ENCODE results near the gene PLA2G15.
A peak's percentile ranks its signal among the peaks of the same experiment; 100 is the strongest.

The PLA2G15 gene

DNA sequence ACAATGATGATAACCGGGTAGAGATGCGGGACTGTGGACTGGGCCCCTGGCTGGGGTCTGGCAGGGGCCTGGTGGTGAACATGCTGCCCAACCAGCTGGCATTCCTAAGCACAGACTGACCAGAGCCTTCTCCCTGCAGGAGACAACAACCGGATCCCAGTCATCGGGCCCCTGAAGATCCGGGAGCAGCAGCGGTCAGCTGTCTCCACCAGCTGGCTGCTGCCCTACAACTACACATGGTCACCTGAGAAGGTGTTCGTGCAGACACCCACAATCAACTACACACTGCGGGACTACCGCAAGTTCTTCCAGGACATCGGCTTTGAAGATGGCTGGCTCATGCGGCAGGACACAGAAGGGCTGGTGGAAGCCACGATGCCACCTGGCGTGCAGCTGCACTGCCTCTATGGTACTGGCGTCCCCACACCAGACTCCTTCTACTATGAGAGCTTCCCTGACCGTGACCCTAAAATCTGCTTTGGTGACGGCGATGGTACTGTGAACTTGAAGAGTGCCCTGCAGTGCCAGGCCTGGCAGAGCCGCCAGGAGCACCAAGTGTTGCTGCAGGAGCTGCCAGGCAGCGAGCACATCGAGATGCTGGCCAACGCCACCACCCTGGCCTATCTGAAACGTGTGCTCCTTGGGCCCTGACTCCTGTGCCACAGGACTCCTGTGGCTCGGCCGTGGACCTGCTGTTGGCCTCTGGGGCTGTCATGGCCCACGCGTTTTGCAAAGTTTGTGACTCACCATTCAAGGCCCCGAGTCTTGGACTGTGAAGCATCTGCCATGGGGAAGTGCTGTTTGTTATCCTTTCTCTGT, 14.0 kb downstream of the PLA2G15 start:
- DNase-seq (ENCODE audit: low spot score) (no peak), ATAC-seq (ENCODE audit: low read depth) (no peak)
- no peaks in the 10 kb centered on the region for H3K4me1 ChIP-seq (ENCODE audit: insufficient read depth, poor library complexity, severe bottlenecking)
- TF ChIP-seq, protein P1, sequence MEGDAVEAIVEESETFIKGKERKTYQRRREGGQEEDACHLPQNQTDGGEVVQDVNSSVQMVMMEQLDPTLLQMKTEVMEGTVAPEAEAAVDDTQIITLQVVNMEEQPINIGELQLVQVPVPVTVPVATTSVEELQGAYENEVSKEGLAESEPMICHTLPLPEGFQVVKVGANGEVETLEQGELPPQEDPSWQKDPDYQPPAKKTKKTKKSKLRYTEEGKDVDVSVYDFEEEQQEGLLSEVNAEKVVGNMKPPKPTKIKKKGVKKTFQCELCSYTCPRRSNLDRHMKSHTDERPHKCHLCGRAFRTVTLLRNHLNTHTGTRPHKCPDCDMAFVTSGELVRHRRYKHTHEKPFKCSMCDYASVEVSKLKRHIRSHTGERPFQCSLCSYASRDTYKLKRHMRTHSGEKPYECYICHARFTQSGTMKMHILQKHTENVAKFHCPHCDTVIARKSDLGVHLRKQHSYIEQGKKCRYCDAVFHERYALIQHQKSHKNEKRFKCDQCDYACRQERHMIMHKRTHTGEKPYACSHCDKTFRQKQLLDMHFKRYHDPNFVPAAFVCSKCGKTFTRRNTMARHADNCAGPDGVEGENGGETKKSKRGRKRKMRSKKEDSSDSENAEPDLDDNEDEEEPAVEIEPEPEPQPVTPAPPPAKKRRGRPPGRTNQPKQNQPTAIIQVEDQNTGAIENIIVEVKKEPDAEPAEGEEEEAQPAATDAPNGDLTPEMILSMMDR (IDR thresholded peaks at IDR 0.05; ENCODE audit: poor library complexity, severe bottlenecking) = no peak
- H3K9me3 ChIP-seq (ENCODE audit: severe bottlenecking) = no peaks in the 10 kb centered on the region
- no peak overlapping the region for H3K4me3 ChIP-seq (ENCODE audit: severe bottlenecking)
- no peaks in the 10 kb centered on the region for H3K27me3 ChIP-seq (ENCODE audit: insufficient read depth, poor library complexity, severe bottlenecking)
- peaks cover 19% of the 10 kb centered on the region for H3K36me3 ChIP-seq (ENCODE audit: low read depth)
- no peak overlapping the region for H3K27ac ChIP-seq (ENCODE audit: poor library complexity, severe bottlenecking)

DNA sequence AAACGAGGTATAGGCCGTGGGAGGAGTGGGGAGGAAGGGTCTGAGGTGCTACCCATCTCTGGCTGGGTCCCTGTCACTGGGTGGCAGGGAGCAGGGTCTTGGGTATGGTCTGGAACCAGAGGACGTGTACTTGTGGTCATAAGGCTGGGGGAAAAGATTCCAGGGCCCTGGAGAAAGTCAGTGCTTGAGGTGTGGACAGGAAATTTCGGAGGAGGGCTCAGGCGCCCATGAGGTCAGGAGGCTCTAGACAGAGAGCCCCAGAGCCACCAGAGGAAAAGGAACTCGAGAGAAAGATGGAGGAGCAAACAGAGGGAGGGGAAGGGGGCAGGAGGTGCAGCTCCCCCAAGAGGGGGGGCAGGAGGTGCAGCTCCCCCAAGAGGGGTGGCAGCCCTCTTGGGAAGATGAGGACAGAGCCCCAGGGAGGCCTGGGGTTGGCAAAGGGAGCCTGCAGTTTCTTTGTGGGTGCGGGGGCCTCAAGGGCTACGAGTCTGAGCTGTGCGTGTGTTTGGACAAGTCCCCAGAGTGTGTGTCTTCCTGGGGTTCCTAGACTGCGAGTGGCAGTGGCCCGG, 18.5 kb downstream of the PLA2G15 start:
- TF ChIP-seq, protein P1 (IDR thresholded peaks at IDR 0.05; ENCODE audit: poor library complexity, severe bottlenecking) = no peak
- Histone ChIP-seq H3K4me3 (ENCODE audit: severe bottlenecking) (peak overlapping the region; percentile 91), H3K4me1 (ENCODE audit: insufficient read depth, poor library complexity, severe bottlenecking) (peaks cover 4% of the 10 kb centered on the region), H3K27me3 (ENCODE audit: insufficient read depth, poor library complexity, severe bottlenecking) (no peaks in the 10 kb centered on the region), H3K9me3 (ENCODE audit: severe bottlenecking) (no peaks in the 10 kb centered on the region), H3K27ac (ENCODE audit: poor library complexity, severe bottlenecking) (peak overlapping the region; percentile 89), H3K36me3 (ENCODE audit: low read depth) (peaks cover 17% of the 10 kb centered on the region)
- ATAC-seq (ENCODE audit: low read depth) (no peak; the same call in 2 of the 3 replicates), DNase-seq (ENCODE audit: low spot score) (no peak)

DNA sequence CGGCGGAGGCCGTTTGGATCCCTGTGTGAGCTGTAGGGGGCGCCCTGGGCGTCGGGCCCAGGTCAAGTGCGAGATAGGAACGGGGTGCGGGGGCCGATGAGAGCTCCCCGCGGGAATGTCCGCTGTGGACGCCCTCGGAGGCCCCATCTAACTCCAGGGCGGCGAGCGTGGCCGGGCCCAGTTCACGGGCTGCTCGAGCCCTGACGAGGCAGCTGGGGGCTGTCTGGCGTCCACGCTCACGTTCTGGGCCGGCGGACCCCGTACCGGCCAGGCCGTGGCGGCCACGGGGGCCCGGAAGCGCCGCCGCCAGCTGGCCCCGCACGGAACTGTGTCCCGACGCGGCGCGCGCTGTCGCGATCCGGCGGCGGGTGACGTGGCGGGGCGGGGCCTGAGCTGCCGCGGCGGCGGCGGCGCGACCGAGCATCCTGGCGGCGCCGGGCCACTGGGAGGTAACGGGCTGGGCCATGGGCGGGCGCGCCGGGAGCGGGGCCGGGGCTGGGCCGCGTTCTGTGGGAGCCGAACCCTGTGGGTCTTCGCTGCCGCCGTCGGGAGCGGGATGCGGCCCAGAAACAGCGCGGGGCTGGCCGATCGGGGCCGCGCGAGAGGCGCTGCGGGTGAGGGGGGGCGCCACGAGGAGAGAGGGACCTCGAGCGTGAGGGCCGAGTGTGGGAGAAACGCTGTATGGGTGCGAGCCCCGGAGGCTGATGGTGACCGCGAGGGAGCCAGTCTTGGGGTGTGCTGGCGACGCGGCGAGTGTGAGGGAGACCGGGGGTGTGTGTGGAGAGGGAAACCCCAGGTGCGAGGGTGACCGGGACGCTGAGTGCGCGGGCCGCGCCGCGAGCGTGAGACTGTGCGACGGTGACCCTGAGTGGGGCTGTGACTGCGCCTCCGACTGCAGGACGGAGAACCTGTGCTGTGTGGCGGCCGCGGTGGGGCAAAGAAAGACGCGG, 19.2 kb downstream of the PLA2G15 start, which contains the start of gene SLC7A6:
Gene SLC7A6, plus strand, starts transcription at position 399 of the 950 bp plus-strand sequence. CDS start 10,201 bp downstream, outside the sequence.
- Histone ChIP-seq H3K27me3 (ENCODE audit: insufficient read depth, poor library complexity, severe bottlenecking) (no peaks in the 10 kb centered on the region), H3K36me3 (ENCODE audit: low read depth) (peaks cover 17% of the 10 kb centered on the region), H3K27ac (ENCODE audit: poor library complexity, severe bottlenecking) (peak within 1 kb of the TSS; percentile 89), H3K9me3 (ENCODE audit: severe bottlenecking) (no peaks in the 10 kb centered on the region), H3K4me3 (ENCODE audit: severe bottlenecking) (peak within 1 kb of the TSS; percentile 91), H3K4me1 (ENCODE audit: insufficient read depth, poor library complexity, severe bottlenecking) (peaks cover 4% of the 10 kb centered on the region)
- DNase-seq (ENCODE audit: low spot score) = peak; percentile 70
- TF ChIP-seq, protein P1 (IDR thresholded peaks at IDR 0.05; ENCODE audit: poor library complexity, severe bottlenecking) = peak; percentile 82
- peak; percentile 51 for ATAC-seq (ENCODE audit: low read depth)

DNA sequence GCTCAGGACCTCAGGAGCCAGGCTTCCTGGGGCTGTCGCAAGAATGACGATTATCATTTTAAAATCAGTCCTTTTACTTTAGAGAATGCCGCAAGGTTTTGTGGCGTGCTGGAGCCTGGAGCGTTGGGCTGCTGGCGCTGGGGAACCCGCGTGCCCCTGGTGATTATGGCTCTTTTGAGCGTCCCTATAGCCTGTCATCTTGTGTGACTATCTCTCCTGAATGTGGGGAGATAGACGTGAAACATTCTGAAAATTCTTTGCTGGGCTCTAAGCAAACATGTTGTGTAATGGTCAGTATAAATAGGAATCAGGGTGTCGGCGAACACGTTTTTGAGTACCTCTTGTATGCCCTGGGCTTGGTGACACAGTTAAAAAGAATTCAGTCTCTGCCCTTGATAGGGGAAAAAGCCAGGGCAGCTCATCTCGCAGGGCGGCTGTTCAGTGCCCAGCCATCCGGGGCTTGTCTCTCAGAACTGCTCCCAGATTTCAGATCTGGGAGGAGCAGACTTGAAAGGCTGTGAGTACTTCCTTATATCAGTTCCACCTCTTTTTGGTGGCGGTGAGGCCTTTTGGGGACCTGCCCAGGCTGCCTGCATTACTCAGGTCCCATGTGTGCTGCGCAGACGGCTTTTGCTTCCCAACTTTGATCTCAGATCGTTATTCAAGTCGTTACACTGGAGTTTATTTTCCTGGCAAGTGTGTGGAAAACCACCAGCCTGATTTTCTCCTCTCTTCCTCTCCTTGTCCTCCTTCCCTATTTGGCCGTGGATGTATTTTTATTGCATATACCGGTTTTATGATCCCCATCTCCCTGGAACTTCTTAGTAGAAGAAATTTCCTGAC, 20.1 kb downstream of the PLA2G15 start:
- peaks cover 17% of the 10 kb centered on the region for H3K36me3 ChIP-seq (ENCODE audit: low read depth)
- no peak for DNase-seq (ENCODE audit: low spot score)
- TF ChIP-seq, protein P1 (IDR thresholded peaks at IDR 0.05; ENCODE audit: poor library complexity, severe bottlenecking) = no peak
- H3K27ac ChIP-seq (ENCODE audit: poor library complexity, severe bottlenecking) = peak overlapping the region; percentile 89
- H3K9me3 ChIP-seq (ENCODE audit: severe bottlenecking) = no peaks in the 10 kb centered on the region
- peak; percentile 76 for ATAC-seq (ENCODE audit: low read depth)
- H3K27me3 ChIP-seq (ENCODE audit: insufficient read depth, poor library complexity, severe bottlenecking) = no peaks in the 10 kb centered on the region
- peak overlapping the region; percentile 91 for H3K4me3 ChIP-seq (ENCODE audit: severe bottlenecking)
- H3K4me1 ChIP-seq (ENCODE audit: insufficient read depth, poor library complexity, severe bottlenecking) = peaks cover 4% of the 10 kb centered on the region

All from RWPE2 (cell line).